NCI-H446 treated with DMSO at 0.1 percent for 48 hours (cell line): ENCODE measurements around the gene MAP2K3.
"Not testable (repeated sequence)": the region's sequence is repeated elsewhere in the genome, so short reads cannot be mapped to it uniquely, and the experiment has no call there.

Source experiments
- DNase-seq: peaks from one replicate; lab custom pipeline; 2025; lab: John Stamatoyannopoulos, UW

The MAP2K3 gene

GRCh38 chr17:21310061-21310765 lies 25.7 kb downstream of the MAP2K3 start:
- not testable (repeated sequence) for DNase-seq

DNA sequence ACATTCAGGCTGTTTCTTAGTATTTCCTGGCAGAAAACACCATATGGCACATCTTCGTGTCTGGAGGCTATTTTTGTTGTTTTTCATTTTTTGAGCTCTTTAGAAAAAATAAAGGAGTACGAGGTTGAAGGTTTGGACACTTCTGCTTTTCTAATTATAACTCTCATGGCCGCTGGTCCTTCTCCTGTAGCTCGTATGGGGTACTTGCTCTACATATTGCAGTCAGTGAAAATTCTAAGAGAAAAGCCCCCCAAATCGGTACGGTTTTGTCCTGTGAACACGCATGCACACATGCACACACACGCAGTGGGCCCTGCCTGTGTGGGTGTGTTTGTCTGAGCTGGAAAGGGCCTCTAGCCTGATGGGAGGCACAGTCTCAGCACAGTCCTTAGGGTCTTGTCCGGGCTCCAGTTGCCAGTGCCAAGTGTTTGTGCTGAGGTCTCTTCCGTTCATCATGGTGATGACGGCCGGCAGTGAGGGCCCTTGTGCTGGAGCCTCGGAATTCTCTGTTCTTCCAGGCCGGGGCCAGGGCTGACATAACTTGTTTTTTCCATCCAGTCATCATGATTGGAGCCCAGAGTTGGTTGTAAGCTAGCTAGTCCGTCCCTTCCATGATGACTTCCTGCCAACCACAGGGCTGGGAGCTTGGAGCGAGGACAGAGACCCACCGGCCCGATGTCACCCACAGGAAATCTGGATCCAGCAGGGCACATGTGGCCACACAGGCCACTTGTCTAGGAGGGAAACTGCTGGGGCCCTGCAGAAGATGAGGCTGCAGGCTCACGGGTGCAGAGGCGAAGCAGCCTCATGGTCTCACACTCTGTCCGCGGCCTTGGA lies 26.5 kb downstream of the MAP2K3 start:
- not testable (repeated sequence) for DNase-seq

- DNase-seq: no peak
Measured at GRCh38 chr17:21313320-21313719, 28.8 kb downstream of the MAP2K3 start.

DNA sequence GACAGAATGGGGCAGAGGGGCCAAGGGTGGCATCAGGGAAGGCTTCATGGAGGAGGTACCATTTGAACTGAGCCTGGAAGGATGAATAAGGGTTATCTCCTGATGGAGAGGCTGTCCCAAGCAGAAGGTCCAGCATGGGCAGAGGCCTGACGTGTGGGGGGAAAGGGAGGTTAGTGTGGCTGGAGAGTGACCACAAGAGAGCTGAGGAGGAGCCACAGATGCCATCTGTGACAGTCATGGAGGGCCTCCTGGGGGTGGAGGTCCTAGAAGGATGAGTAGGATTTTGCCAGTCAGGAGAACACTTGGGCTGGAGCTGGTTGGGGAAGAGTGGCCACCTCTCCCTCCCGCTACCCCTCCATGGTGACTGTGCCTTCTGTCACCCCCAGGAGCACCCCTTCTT lies 29.2 kb downstream of the MAP2K3 start:
- DNase-seq: not testable (repeated sequence)

GRCh38 chr17:21314261-21314664 lies 29.8 kb downstream of the MAP2K3 start:
- not testable (repeated sequence) for DNase-seq

DNA sequence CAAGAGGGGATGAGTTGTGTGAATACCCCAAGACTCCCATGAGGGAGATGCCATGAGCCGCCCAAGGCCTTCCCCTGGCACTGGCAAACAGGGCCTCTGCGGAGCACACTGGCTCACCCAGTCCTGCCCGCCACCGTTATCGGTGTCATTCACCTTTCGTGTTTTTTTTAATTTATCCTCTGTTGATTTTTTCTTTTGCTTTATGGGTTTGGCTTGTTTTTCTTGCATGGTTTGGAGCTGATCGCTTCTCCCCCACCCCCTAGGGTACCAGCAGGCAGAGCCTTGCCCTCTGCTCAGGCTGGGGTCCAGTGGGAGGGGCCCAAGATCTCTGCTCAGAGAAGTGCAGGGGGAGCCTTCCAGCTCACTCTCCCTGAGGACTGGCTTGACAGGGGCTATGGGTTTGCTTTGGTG lies 30.2 kb downstream of the MAP2K3 start:
- DNase-seq: not testable (repeated sequence)

DNA sequence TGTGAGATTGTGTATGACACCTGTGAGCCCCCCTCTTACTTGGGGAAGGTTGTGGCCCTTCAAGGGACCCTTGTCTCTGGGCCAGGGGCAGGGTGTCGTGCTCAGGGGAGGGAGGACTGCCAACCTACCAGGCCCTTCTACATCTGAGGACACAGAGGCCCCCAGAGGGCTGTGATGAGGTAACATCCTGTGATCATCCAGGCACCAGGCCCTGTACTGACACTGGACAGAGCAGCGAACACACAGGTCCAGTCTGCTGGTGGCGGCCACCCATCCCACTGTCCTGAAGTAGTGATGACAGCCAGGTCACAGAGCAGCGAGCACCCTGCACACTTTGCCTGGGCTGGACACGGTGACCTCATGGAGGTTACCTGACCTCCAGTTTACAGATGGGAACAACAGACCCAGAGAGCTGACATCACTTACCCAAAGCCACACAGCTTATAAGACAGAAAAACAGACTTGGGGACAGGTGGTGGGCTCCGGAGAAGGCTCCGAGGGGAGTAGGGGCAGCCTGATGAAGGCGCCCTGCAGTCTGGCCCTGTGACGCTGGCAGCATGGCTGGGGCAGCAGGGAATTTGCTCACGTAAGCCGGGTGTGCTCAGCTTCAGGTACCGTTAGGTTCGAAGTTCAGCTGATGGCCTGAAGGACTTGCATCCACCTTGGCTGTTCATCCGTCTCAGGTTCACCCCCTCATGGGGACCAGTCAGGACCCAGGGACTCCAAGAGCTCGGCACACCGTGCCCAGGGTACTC lies 30.9 kb downstream of the MAP2K3 start:
- not testable (repeated sequence) for DNase-seq

GRCh38 chr17:21316212-21316886 lies 31.8 kb downstream of the MAP2K3 start:
- DNase-seq: not testable (repeated sequence)

- not testable (repeated sequence) for DNase-seq
Measured at GRCh38 chr17:21316887-21317500, 32.5 kb downstream of the MAP2K3 start.

DNA sequence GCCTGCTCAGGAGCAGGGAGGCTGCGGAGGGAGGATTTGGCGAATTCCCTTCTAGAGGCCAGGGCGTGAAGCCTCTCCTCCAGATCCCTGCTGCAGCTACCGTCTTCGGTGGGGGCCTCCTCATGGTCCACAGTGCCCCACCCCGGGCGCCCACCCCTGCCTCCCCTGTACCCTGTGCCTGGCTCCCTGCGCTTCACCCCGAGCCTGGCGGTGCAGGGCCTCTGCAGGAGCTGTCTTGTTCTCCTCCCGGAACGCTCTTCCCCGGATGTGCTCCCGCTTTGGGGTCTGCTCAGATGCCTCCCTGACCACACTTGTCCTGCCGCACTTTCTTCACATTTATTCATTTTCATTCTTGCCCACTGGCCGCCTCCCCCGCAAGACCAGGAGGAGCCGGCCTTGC lies 33.3 kb downstream of the MAP2K3 start:
- DNase-seq: not testable (repeated sequence)

DNA sequence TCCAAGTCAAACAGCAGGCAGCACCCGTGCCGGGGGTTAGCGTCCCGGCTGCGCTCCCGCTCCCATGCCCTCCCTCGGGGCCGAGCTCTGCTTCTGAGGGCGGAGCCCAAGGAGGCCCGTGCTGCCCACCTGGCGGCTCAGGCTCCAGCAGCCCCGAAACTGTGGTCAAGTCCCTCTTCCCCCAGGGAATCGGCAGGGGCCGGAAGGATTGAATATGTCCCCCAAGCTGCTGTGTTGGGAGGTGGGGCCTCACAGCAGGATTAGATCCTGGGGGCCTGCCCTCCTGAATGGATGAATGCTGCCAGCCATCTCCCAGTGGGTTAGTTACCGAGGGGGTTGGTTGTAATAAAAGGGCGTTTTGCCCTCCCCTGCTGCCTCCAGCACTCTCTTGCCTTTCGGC lies 33.9 kb downstream of the MAP2K3 start:
- no peak for DNase-seq

GRCh38 chr17:21318856-21319255 lies 34.3 kb downstream of the MAP2K3 start:
- DNase-seq: not testable (repeated sequence)

GRCh38 chr17:21319256-21319655 lies 34.7 kb downstream of the MAP2K3 start:
- not testable (repeated sequence) for DNase-seq

- not testable (repeated sequence) for DNase-seq
Measured at GRCh38 chr17:21319686-21320375, 35.3 kb downstream of the MAP2K3 start.

DNA sequence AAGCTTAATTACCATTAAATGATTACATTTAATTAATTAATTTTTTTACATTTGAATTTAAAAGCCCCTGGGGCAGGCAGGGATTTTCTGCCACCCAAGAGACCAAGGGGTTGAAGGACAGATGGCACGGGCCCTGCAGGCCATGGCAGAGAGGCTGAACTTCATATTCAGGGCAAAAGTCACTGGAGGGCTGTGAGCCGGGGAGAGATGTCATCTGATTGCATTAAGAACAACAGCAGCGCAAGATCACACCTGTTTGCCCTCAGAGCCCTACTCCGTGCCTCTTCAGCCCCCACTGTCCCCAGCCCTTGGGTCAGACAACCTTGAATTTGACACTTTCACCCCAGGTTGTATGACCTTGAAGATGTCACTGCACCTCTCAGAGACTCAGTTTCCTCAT lies 35.9 kb downstream of the MAP2K3 start:
- DNase-seq: not testable (repeated sequence)

DNA sequence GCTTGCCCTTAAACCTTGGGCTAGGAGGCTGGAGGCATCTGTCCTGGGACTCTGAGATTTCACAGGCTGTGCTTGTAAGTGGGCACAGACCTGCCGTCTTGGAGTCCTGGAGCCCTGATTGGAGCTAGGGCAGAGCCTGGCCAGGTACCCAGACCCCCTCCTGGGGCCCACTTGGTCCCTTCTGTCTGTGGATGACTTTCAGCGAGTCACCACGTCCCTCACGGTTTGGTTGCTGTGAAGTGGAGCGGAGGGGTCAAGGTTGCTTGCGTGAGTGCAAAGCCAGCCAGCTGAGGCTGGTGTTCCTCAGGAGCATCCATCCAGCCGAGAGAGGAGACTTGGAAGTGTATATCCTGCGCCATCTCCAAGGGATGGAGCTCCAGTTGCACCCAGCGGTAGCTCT lies 36.5 kb downstream of the MAP2K3 start:
- not testable (repeated sequence) for DNase-seq

- DNase-seq: not testable (repeated sequence)
Measured at GRCh38 chr17:21321744-21322191, 37.3 kb downstream of the MAP2K3 start.

GRCh38 chr17:21323257-21324111 lies 39.0 kb downstream of the MAP2K3 start:
- DNase-seq: not testable (repeated sequence)

GRCh38 chr17:21324741-21325140 lies 40.2 kb downstream of the MAP2K3 start:
- not testable (repeated sequence) for DNase-seq

DNA sequence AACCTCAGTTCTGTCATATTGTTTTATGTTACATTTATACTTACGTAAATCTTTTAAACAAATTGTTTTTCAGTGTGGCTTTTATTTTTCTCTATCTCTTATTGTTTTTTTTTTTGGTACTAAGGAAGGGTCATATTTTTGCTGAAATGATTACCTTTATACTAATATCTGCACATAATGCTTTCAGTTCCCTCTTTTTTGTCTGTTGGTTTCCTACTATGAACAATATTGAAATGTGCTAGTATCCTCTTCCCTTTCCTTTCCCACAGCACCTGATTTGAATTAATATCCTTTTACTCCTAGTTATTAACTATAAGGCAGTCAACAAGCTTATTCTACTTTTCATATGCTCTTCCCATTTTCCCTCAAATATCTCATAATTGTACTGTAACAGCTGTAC lies 43.4 kb downstream of the MAP2K3 start:
- not testable (repeated sequence) for DNase-seq
